H1 (cell line): ENCODE measurements around the gene KRTAP2-4. TPM values are rescaled to one million over a fixed set of nuclear protein-coding genes. Genes with fewer than 3 reads are reported as not detected.

Source experiments
- ATF3 ChIP-seq: IDR thresholded peaks from 2 replicates; pipeline ENCODE4 v1.6.1; 2011; ENCODE audit warnings: low read depth, mild to moderate bottlenecking, low read length; ENCODE audit not compliant: insufficient read depth
- BRCA1 ChIP-seq: IDR thresholded peaks from 2 replicates; pipeline ENCODE4 v1.6.1; 2012; ENCODE audit warnings: low read depth, low read length, improper control_type of control experiment
- CHD7 ChIP-seq: fragments of 300-600 bp; sonication (generic); IDR thresholded peaks from 2 replicates; pipeline ENCODE4 v1.7.1; 2012; ENCODE audit warnings: low read length, moderate library complexity, mild to moderate bottlenecking, inconsistent platforms; ENCODE audit not compliant: insufficient replicate concordance
- POU5F1 ChIP-seq: IDR thresholded peaks from 2 replicates; pipeline ENCODE4 v1.6.1; 2011; ENCODE audit warnings: low read depth, mild to moderate bottlenecking, low read length, moderate library complexity
- polyA plus RNA-seq, 7 experiments: library from polyadenylated mRNA; depleted of rRNA in 3 of 7; stranded (reverse) in 5 of 7; unstranded in 2 of 7; fragments of >200 nt in 5 of 7; fragments of 200-250 nt in 2 of 7; gene quantifications; 1 replicate in 5 of 7; 2 replicates in 1 of 7; 4 replicates in 1 of 7; pipeline versions ENCODE4 v1.2.1 to v1.2.3, GENCODE V29; 2011 to 2013; ENCODE audit warnings: missing spikeins in 2 of 7, mixed read lengths in 2 of 7
- total RNA-seq: library from RNA; stranded (reverse); fragmentation: NEBNext Ultra II Directional; extraction: Animal tissue kit (Norgen Biotek cat#: 25700); gene quantifications from 2 replicates; pipeline ENCODE4 v1.2.1, GENCODE V29; 2021

Gene KRTAP2-4
- total and polyA plus RNA-seq, 2 of the 8 experiments (the other 6 are each of a cell fraction or from before 2014, with no cell fraction given): not detected

- TF ChIP-seq CHD7 (no peak), BRCA1 (no peak), POU5F1 (no peak), ATF3 (no peak)
Observed at GRCh38 chr17:41015454-41015853, 50.2 kb downstream of the KRTAP2-4 start (continued).
